Liver (tissue), 9 donors: ENCODE results near the gene SWAP70. TPM values are rescaled to one million over a fixed set of nuclear protein-coding genes. Genes with fewer than 3 reads are reported as not detected.

Experiments used
- DNase-seq: peaks from one replicate; pipeline ENCODE4 v3.0.0-alpha.2; 2017; ENCODE audit warnings: low spot score
- H3K27ac ChIP-seq, 2 donors: one replicate each; pipeline ENCODE4 v1.7.0; 2013; ENCODE audit warnings: inconsistent platforms in 2 of 2, low read length in 2 of 2, control low read depth in 1 of 2, low read depth in 1 of 2, mild to moderate bottlenecking in 1 of 2
- H3K27me3 ChIP-seq, 4 donors: one replicate each; pipeline versions ENCODE4 v1.6.1 to v1.7.0; 2013; ENCODE audit warnings: low read length in 3 of 4, inconsistent platforms in 1 of 4, mild to moderate bottlenecking in 1 of 4, moderate library complexity in 1 of 4; ENCODE audit not compliant: control insufficient read depth in 4 of 4, insufficient read depth in 4 of 4
- H3K36me3 ChIP-seq, 4 donors: one replicate each; pipeline versions ENCODE4 v1.6.1 to v1.7.0; 2013; ENCODE audit warnings: low read length in 3 of 4, mild to moderate bottlenecking in 3 of 4, low read depth in 1 of 4, moderate library complexity in 1 of 4; ENCODE audit not compliant: control insufficient read depth in 4 of 4, insufficient read depth in 3 of 4
- H3K4me1 ChIP-seq, 4 donors: one replicate each; pipeline versions ENCODE4 v1.6.1 to v1.7.0; 2013; ENCODE audit warnings: low read length in 3 of 4, mild to moderate bottlenecking in 3 of 4, moderate library complexity in 1 of 4; ENCODE audit not compliant: control insufficient read depth in 4 of 4, insufficient read depth in 4 of 4
- H3K4me3 ChIP-seq, 3 donors: one replicate each; pipeline versions ENCODE4 v1.6.1 to v1.7.0; 2013; ENCODE audit warnings: low read length in 3 of 3, control low read depth in 1 of 3, low read depth in 1 of 3, mild to moderate bottlenecking in 1 of 3
- H3K9ac ChIP-seq, 2 donors: one replicate each; pipeline ENCODE4 v1.7.0; 2013; ENCODE audit warnings: low read length in 2 of 2, mild to moderate bottlenecking in 2 of 2, moderate library complexity in 2 of 2, control low read depth in 1 of 2, low read depth in 1 of 2
- H3K9me3 ChIP-seq, 4 donors: one replicate each; pipeline versions ENCODE4 v1.6.1 to v1.7.0; 2013; ENCODE audit warnings: low read length in 3 of 4; ENCODE audit not compliant: control insufficient read depth in 4 of 4
- ATF3 ChIP-seq: IDR thresholded peaks from 2 replicates; pipeline ENCODE4 v1.6.1; 2016; ENCODE audit warnings: antibody characterized with exemption
- EGR1 ChIP-seq, 2 donors: IDR thresholded peaks; 2 replicates each; pipeline ENCODE4 v1.6.1; 2016 to 2018; ENCODE audit warnings: antibody characterized with exemption in 2 of 2, low read depth in 2 of 2
- FOXA1 ChIP-seq: IDR thresholded peaks from 2 replicates; pipeline ENCODE4 v1.6.1; 2016; ENCODE audit warnings: antibody characterized with exemption
- FOXA2 ChIP-seq: IDR thresholded peaks from 2 replicates; pipeline ENCODE4 v1.6.1; 2016; ENCODE audit warnings: antibody characterized with exemption
- GABPA ChIP-seq, 2 donors: IDR thresholded peaks in 1 of 2; conservative IDR thresholded peaks in 1 of 2; 2 replicates each; pipeline ENCODE4 v1.6.1; 2016; ENCODE audit warnings: antibody characterized with exemption in 2 of 2, mild to moderate bottlenecking in 1 of 2, moderate library complexity in 1 of 2
- HNF4A ChIP-seq, 2 donors: conservative IDR thresholded peaks; 2 replicates each; pipeline ENCODE4 v1.6.1; 2016; ENCODE audit warnings: antibody characterized with exemption in 2 of 2, mild to moderate bottlenecking in 2 of 2
- HNF4G ChIP-seq: IDR thresholded peaks from 2 replicates; pipeline ENCODE4 v1.6.1; 2016; ENCODE audit warnings: antibody characterized with exemption
- JUND ChIP-seq, 2 donors: IDR thresholded peaks; 2 replicates each; pipeline ENCODE4 v1.6.1; 2016; ENCODE audit warnings: antibody characterized with exemption in 2 of 2
- NR2F2 ChIP-seq: IDR thresholded peaks from 2 replicates; pipeline ENCODE4 v1.6.1; 2016; ENCODE audit warnings: antibody characterized with exemption
- RAD21 ChIP-seq, 2 donors: IDR thresholded peaks; 2 replicates each; pipeline ENCODE4 v1.6.1; 2016; ENCODE audit warnings: antibody characterized with exemption in 2 of 2, mild to moderate bottlenecking in 2 of 2
- REST ChIP-seq: IDR thresholded peaks from 2 replicates; pipeline ENCODE4 v1.6.1; 2016; ENCODE audit warnings: antibody characterized with exemption, mild to moderate bottlenecking
- RXRA ChIP-seq, 2 donors: IDR thresholded peaks; 2 replicates each; pipeline ENCODE4 v1.6.1; 2017 to 2018; ENCODE audit warnings: antibody characterized with exemption in 2 of 2, mild to moderate bottlenecking in 1 of 2
- SP1 ChIP-seq: IDR thresholded peaks from 2 replicates; pipeline ENCODE4 v1.6.1; 2018; ENCODE audit warnings: antibody characterized with exemption, mild to moderate bottlenecking
- TAF1 ChIP-seq: conservative IDR thresholded peaks from 2 replicates; pipeline ENCODE4 v1.6.1; 2016; ENCODE audit warnings: antibody characterized with exemption, mild to moderate bottlenecking
- YY1 ChIP-seq: IDR thresholded peaks from 2 replicates; pipeline ENCODE4 v1.6.1; 2016; ENCODE audit warnings: antibody characterized with exemption, mild to moderate bottlenecking
- ZBTB33 ChIP-seq: IDR thresholded peaks from 2 replicates; pipeline ENCODE4 v1.6.1; 2016; ENCODE audit warnings: antibody characterized with exemption
- WGBS: extraction: QIAGEN DNeasy Blood & Tissue Kit; methylation state at CpG from one replicate; pipeline ENCODE4 v1.1.7; 2013; 5-methylcytosine and 5-hydroxymethylcytosine counted together
- polyA plus RNA-seq, 2 donors: library from polyadenylated mRNA; stranded (reverse) in 1 of 2; unstranded in 1 of 2; fragments of 200-250 nt in 1 of 2; fragments of >200 nt in 1 of 2; fragmentation: Nextera tagmentation in 1 of 2; extraction: Ambion mirVana in 1 of 2; gene quantifications; one replicate each; pipeline versions ENCODE4 v1.2.1 to v1.2.3, GENCODE V29; 2013 to 2015
- total RNA-seq, 2 donors: library from RNA; depleted of rRNA; stranded (reverse); fragments of >200 nt; gene quantifications; one replicate each; pipeline ENCODE4 v1.2.3, GENCODE V29; 2014
- TF ChIP-seq, protein P1 (sequence below): fragments of 150-350 bp; IDR thresholded peaks from 2 replicates; pipeline ENCODE4 v1.5.1; 2017; ENCODE audit warnings: improper control_type of control experiment, low read depth, low read length; ENCODE audit not compliant: missing input control
- TF ChIP-seq, protein P2 (sequence below): IDR thresholded peaks from 2 replicates; pipeline ENCODE4 v1.6.1; 2016; ENCODE audit warnings: antibody characterized with exemption
- donor health status: healthy.
- donor health status: healthy.
- donor health status: healthy.
- donor health status: healthy.
- donor health status: healthy.

SWAP70 gene
- total and polyA plus RNA-seq, 4 donors, result 4.0 to 8.4 (median 5.8) TPM

DNA sequence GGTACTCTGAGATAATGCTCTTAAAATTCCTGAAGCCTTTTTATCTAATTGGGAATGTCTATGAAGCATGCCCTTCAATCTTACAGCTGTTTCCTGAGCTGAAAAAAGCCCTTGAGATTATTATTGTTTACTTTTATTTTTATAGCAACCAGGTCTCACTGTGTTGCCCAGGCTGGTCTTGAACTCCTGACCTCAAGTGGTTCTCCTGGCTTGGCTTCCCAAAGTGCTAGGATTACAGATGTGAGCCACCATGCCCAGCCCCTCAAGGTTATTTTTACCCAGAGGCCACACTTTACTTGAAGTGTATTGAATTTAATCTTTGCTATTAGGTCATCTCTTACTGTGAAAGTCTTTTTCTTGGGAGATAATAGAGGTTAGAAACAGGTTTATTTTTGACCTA, 7.0 kb upstream of the SWAP70 start (continued):
- no peak for TF ChIP-seq ZBTB33
- TF ChIP-seq JUND (IDR thresholded peaks at IDR 0.05), result no peak
- TF ChIP-seq GABPA (IDR thresholded peaks at IDR 0.05 in 1 of 2, conservative IDR thresholded peaks at IDR 0.05 in 1 of 2), result no peak
- no peak for TF ChIP-seq TAF1
- TF ChIP-seq RAD21 (IDR thresholded peaks at IDR 0.05), result no peak

- Histone ChIP-seq H3K36me3 (no peaks in the 10 kb centered on the region), H3K27ac (no peak overlapping the region), H3K27me3 (no peaks in the 10 kb centered on the region), H3K9me3 (no peaks in the 10 kb centered on the region), H3K9ac (no peak overlapping the region), H3K4me3 (no peak overlapping the region), H3K4me1 (no peaks in the 10 kb centered on the region)
- no peak for DNase-seq
- TF ChIP-seq RAD21 (IDR thresholded peaks at IDR 0.05), result no peak
- TF ChIP-seq JUND (IDR thresholded peaks at IDR 0.05), result no peak
- no peak for TF ChIP-seq ATF3
- TF ChIP-seq FOXA2, result no peak
- TF ChIP-seq YY1, result no peak
- no peak for TF ChIP-seq REST
- no peak for TF ChIP-seq SP1
- TF ChIP-seq ZBTB33, result no peak
- no peak for TF ChIP-seq HNF4G
- TF ChIP-seq FOXA1, result no peak
- TF ChIP-seq, protein P1, sequence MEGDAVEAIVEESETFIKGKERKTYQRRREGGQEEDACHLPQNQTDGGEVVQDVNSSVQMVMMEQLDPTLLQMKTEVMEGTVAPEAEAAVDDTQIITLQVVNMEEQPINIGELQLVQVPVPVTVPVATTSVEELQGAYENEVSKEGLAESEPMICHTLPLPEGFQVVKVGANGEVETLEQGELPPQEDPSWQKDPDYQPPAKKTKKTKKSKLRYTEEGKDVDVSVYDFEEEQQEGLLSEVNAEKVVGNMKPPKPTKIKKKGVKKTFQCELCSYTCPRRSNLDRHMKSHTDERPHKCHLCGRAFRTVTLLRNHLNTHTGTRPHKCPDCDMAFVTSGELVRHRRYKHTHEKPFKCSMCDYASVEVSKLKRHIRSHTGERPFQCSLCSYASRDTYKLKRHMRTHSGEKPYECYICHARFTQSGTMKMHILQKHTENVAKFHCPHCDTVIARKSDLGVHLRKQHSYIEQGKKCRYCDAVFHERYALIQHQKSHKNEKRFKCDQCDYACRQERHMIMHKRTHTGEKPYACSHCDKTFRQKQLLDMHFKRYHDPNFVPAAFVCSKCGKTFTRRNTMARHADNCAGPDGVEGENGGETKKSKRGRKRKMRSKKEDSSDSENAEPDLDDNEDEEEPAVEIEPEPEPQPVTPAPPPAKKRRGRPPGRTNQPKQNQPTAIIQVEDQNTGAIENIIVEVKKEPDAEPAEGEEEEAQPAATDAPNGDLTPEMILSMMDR, result no peak
- TF ChIP-seq NR2F2, result no peak
- no peak for TF ChIP-seq RXRA (IDR thresholded peaks at IDR 0.05)
- no peak for TF ChIP-seq HNF4A (conservative IDR thresholded peaks at IDR 0.05)
- no peak for TF ChIP-seq TAF1
- no peak for TF ChIP-seq GABPA (IDR thresholded peaks at IDR 0.05 in 1 of 2, conservative IDR thresholded peaks at IDR 0.05 in 1 of 2)
- TF ChIP-seq, protein P2, sequence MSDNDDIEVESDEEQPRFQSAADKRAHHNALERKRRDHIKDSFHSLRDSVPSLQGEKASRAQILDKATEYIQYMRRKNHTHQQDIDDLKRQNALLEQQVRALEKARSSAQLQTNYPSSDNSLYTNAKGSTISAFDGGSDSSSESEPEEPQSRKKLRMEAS, result no peak
- no peak for TF ChIP-seq EGR1 (IDR thresholded peaks at IDR 0.05; ENCODE audit: low read depth in 2 of 2)
- WGBS, result 90% methylated on average over 6 of the region's 6 CpGs
These were observed 6.3 kb upstream of the SWAP70 start for GRCh38 chr11:9657531-9657930.
